ENCODE data around the gene TH. TPM values are rescaled to one million over a fixed set of nuclear protein-coding genes. Genes with fewer than 3 reads are reported as not detected.

Gene TH
- total and polyA plus RNA-seq, 2 experiments from 2014 or later: 0.34 TPM; not detected in 1

DNA sequence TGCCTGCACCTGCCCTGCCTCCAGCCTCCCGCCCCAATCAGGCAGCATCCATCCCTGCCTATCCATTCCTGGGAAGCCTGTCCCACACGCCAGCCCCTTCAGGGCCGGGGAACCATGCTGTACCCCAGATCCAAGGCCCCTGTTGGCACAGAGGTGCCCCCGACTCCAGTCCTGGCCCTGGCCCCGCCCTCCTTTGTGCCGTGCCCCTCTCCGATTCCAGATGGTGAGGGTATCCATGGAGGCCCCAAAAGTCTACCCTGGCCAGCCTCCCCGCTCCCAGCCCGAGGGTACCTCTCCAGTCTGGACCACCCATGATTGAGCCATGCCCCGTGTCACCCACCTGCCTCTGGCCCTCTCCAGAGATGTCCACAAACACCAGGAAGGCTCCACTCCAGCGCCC lies 2.7 kb upstream of the TH start (continued):
- TF ChIP-seq, protein P1, sequence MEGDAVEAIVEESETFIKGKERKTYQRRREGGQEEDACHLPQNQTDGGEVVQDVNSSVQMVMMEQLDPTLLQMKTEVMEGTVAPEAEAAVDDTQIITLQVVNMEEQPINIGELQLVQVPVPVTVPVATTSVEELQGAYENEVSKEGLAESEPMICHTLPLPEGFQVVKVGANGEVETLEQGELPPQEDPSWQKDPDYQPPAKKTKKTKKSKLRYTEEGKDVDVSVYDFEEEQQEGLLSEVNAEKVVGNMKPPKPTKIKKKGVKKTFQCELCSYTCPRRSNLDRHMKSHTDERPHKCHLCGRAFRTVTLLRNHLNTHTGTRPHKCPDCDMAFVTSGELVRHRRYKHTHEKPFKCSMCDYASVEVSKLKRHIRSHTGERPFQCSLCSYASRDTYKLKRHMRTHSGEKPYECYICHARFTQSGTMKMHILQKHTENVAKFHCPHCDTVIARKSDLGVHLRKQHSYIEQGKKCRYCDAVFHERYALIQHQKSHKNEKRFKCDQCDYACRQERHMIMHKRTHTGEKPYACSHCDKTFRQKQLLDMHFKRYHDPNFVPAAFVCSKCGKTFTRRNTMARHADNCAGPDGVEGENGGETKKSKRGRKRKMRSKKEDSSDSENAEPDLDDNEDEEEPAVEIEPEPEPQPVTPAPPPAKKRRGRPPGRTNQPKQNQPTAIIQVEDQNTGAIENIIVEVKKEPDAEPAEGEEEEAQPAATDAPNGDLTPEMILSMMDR (conservative IDR thresholded peaks at IDR 0.05; ENCODE audit: low read depth in 2 of 2): no peak
- TF ChIP-seq EZH2 (IDR thresholded peaks at IDR 0.05; ENCODE audit: low read depth, unreplicated experiment) (no peak), ZNF331 (CRISPR knock-in tag; IDR thresholded peaks at IDR 0.05; ENCODE audit: low read depth) (no peak), JUNB (IDR thresholded peaks at IDR 0.05; ENCODE audit: unreplicated experiment) (no peak), POLR2AphosphoS5 (IDR thresholded peaks at IDR 0.05; ENCODE audit: low read depth) (no peak), ZNF114 (CRISPR knock-in tag; IDR thresholded peaks at IDR 0.05) (no peak)

DNA sequence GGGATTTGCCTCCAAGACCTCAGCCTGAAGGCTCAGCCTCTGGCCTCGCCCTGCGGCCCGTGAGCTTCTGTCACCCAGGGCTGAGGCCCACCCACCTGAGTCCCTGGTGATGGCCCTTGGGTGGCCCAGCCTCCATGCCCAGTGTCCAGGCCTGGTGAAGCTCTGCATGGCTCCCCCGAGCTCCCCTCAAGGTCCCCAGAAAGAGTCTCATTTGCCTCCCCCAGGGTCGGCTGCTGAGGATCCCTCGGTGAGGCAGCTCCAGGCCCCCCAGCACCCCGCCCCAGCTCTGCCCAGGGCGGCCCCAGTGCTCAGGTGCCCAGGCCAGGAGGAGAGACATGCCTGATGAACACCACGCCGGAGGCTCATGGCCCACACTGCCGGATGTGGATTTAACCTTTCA lies 2.1 kb upstream of the TH start:
- Histone ChIP-seq H3K36me3 (ENCODE audit: insufficient read depth) (no peaks in the 10 kb centered on the region), H3K79me2 (replicated peaks; ENCODE audit: insufficient read depth) (no peaks in the 10 kb centered on the region), H2AFZ (no peak overlapping the region), H3K27ac (ENCODE audit: low read depth) (no peak overlapping the region), H3K4me1 (ENCODE audit: insufficient read depth) (no peaks in the 10 kb centered on the region), H3K4me2 (no peak overlapping the region), H3F3A (replicated peaks; ENCODE audit: low read depth) (no peaks in the 10 kb centered on the region), H3K9me2 (ENCODE audit: insufficient read depth) (no peaks in the 10 kb centered on the region), H3K27me3 (ENCODE audit: insufficient read depth) (no peaks in the 10 kb centered on the region), H4K20me1 (replicated peaks; ENCODE audit: insufficient read depth) (no peaks in the 10 kb centered on the region), H3K4me3 (no peak overlapping the region)
- Mint-ChIP-seq H3K27me3 (ENCODE audit: insufficient read depth, low read depth, poor library complexity) (peaks cover 25% of the 10 kb centered on the region), H3K9me3 (no peaks in the 10 kb centered on the region), H3K36me3 (ENCODE audit: low read depth) (no peaks in the 10 kb centered on the region), H3K4me3 (no peak overlapping the region), H3K27ac (no peak overlapping the region), H3K4me1 (no peaks in the 10 kb centered on the region)
- DNase-seq (ENCODE audit: low spot score): no peak
- ATAC-seq: no peak
- no peak for TF ChIP-seq EZH2 (IDR thresholded peaks at IDR 0.05; ENCODE audit: low read depth, unreplicated experiment)
- no peak for TF ChIP-seq ZNF331 (CRISPR knock-in tag; IDR thresholded peaks at IDR 0.05; ENCODE audit: low read depth)
- no peak for TF ChIP-seq STAT1 (IDR thresholded peaks at IDR 0.05; ENCODE audit: unreplicated experiment)
- TF ChIP-seq, protein P1 (conservative IDR thresholded peaks at IDR 0.05; ENCODE audit: low read depth in 2 of 2): no peak
- TF ChIP-seq ZNF114 (CRISPR knock-in tag; IDR thresholded peaks at IDR 0.05): no peak
- TF ChIP-seq JUNB (IDR thresholded peaks at IDR 0.05; ENCODE audit: unreplicated experiment): no peak

DNA sequence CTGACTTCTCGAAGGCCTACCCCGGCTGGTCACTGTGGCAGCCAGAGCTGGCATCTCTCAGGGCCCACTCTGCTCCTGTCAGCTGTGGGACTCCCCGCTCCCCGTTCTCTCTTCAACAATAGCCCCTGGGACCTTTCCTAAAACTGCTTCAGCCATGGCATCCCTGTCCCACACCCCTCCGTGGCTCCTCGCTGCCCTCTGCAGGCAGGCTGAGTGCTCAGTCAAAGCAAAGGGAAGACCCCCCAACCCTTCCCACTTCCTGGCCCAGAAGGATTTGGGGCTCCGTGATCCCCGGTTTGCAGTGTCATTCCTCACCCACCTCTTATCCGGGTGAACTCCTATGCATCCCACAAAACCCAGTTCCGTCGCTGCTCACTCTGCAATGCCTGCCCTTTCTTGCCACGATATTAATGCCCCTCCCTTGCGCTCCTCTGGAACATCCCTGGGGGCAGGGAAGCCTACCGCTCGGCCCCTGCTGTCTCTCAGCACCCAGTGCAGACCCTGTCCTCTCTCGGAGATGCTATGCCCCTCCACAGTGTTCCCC lies 1.6 kb upstream of the TH start:
- TF ChIP-seq, protein P1 (conservative IDR thresholded peaks at IDR 0.05; ENCODE audit: low read depth in 2 of 2): peak; percentile 64 to 80
- TF ChIP-seq POLR2AphosphoS5 (IDR thresholded peaks at IDR 0.05; ENCODE audit: low read depth): no peak
- Mint-ChIP-seq H3K4me3 (no peak overlapping the region), H3K27me3 (ENCODE audit: insufficient read depth, low read depth, poor library complexity) (peaks cover 25% of the 10 kb centered on the region), H3K27ac (no peak overlapping the region), H3K36me3 (ENCODE audit: low read depth) (no peaks in the 10 kb centered on the region), H3K4me1 (no peaks in the 10 kb centered on the region), H3K9me3 (no peaks in the 10 kb centered on the region)
- H3K27ac ChIP-seq (ENCODE audit: low read depth): no peak overlapping the region
- H4K20me1 ChIP-seq (replicated peaks; ENCODE audit: insufficient read depth): no peaks in the 10 kb centered on the region
- ATAC-seq (peak; percentile 77), DNase-seq (ENCODE audit: low spot score) (peak; percentile 73)
- H3K79me2 ChIP-seq (replicated peaks; ENCODE audit: insufficient read depth): no peaks in the 10 kb centered on the region
- no peaks in the 10 kb centered on the region for H3K36me3 ChIP-seq (ENCODE audit: insufficient read depth)
- no peak overlapping the region for H2AFZ ChIP-seq
- H3K4me1 ChIP-seq (ENCODE audit: insufficient read depth): no peaks in the 10 kb centered on the region
- H3K4me3 ChIP-seq: no peak overlapping the region
- H3F3A ChIP-seq (replicated peaks; ENCODE audit: low read depth): no peaks in the 10 kb centered on the region
- no peaks in the 10 kb centered on the region for H3K27me3 ChIP-seq (ENCODE audit: insufficient read depth)
- H3K9me2 ChIP-seq (ENCODE audit: insufficient read depth): no peaks in the 10 kb centered on the region
- no peak overlapping the region for H3K4me2 ChIP-seq

Measured in GM23338 (cell line).